NCI-H2227 (cell line): ENCODE measurements around the gene PPARG.
A peak's percentile ranks its signal among the peaks of the same experiment; 100 is the strongest.
"Not testable (repeated sequence)": the region's sequence is repeated elsewhere in the genome, so short reads cannot be mapped to it uniquely, and the experiment has no call there.

ENCODE experiments used
- DNase-seq: peaks from one replicate; lab custom pipeline; 2025; ENCODE audit not compliant: unreplicated experiment; lab: John Stamatoyannopoulos, UW

The PPARG gene

GRCh38 chr3:12439161-12439940, 150.5 kb downstream of the PPARG start:
- no peak for DNase-seq

- DNase-seq = no peak
Observed at GRCh38 chr3:12440927-12441714, 152.3 kb downstream of the PPARG start.

- no peak for DNase-seq
Observed at GRCh38 chr3:12442654-12443501, 154.0 kb downstream of the PPARG start.

- no peak for DNase-seq
Observed at GRCh38 chr3:12443781-12444522, 155.1 kb downstream of the PPARG start.

- DNase-seq = no peak
Observed at GRCh38 chr3:12444582-12445471, 156.0 kb downstream of the PPARG start.

- no peak for DNase-seq
Observed at GRCh38 chr3:12445523-12446240, 156.8 kb downstream of the PPARG start.

- DNase-seq = no peak
Observed at GRCh38 chr3:12446298-12446697, 157.4 kb downstream of the PPARG start.

- DNase-seq = no peak
Observed at GRCh38 chr3:12447075-12447474, 158.2 kb downstream of the PPARG start.

GRCh38 chr3:12448404-12449202, 159.7 kb downstream of the PPARG start:
- not testable (repeated sequence) for DNase-seq

GRCh38 chr3:12449889-12450682, 161.2 kb downstream of the PPARG start:
- peak; percentile 9 for DNase-seq

GRCh38 chr3:12451481-12451880, 162.6 kb downstream of the PPARG start:
- no peak for DNase-seq

- no peak for DNase-seq
Observed at GRCh38 chr3:12451960-12452359, 163.1 kb downstream of the PPARG start.

- no peak for DNase-seq
Observed at GRCh38 chr3:12452361-12453330, 163.8 kb downstream of the PPARG start.

- no peak for DNase-seq
Observed at GRCh38 chr3:12454076-12454815, 165.4 kb downstream of the PPARG start.

- DNase-seq = no peak
Observed at GRCh38 chr3:12454816-12455121, 165.9 kb downstream of the PPARG start.

GRCh38 chr3:12455740-12456139, 166.9 kb downstream of the PPARG start:
- DNase-seq = no peak
